Measurements from ENCODE around the gene KLF16. TPM values are rescaled to one million over a fixed set of nuclear protein-coding genes. Genes with fewer than 3 reads are reported as not detected.

KLF16 gene
- total RNA-seq, 4 donors from 2014 or later: 1.4 to 7.1 (median 5.5) TPM

- no peak for ATAC-seq
- Histone ChIP-seq H3K9me3 (no peaks in the 10 kb centered on the region), H3K4me1 (peaks cover 0 to 26% (median 16%) of the 10 kb centered on the region in 3 donors), H3K36me3 (peaks cover 0 to 26% of the 10 kb centered on the region in 2 donors), H3K27me3 (no peaks in the 10 kb centered on the region), H3K4me3 (peak within 1 kb of the TSS; percentile 38 to 60), H3K27ac (peak within 1 kb of the TSS in 3 of 4 donors; percentile 78 to 85 (median 78))
- TF ChIP-seq POLR2AphosphoS5 (IDR thresholded peaks at IDR 0.05): no peak
- TF ChIP-seq CTCF (IDR thresholded peaks at IDR 0.05): peak in 1 of 4 experiments; percentile 27
- no peak for TF ChIP-seq EP300 (IDR thresholded peaks at IDR 0.05)
- no peak for TF ChIP-seq POLR2A (IDR thresholded peaks at IDR 0.05)
- no CpG with 5 or more reads among the region's 48 CpGs for WGBS, 2 donors (ENCODE audit: low coverage in 1 of 2)
Measured at GRCh38 chr19:1811942-1812425, 51.4 kb downstream of the KLF16 start, which contains the start of gene ATP8B3. TSS of gene ATP8B3 (minus strand) at chr19:1812276. CDS start at chr19:1811736, 540 bp downstream.

- WGBS, 2 donors (ENCODE audit: low coverage in 1 of 2): 24 to 40% methylated on average over 1 to 5 of the region's 13 CpGs
- H3K36me3 ChIP-seq: peaks cover 0 to 21% of the 10 kb centered on the region in 2 donors
- ATAC-seq: no peak
- peak overlapping the region in 1 of 2 donors; percentile 60 for H3K4me3 ChIP-seq
- H3K27me3 ChIP-seq: no peaks in the 10 kb centered on the region
- H3K27ac ChIP-seq: peak overlapping the region in 3 of 4 donors; percentile 78 to 85 (median 78)
- peaks cover 0 to 26% (median 16%) of the 10 kb centered on the region in 3 donors for H3K4me1 ChIP-seq
- H3K9me3 ChIP-seq: no peaks in the 10 kb centered on the region
- no peak for TF ChIP-seq POLR2A (IDR thresholded peaks at IDR 0.05)
- peak; percentile 26 for TF ChIP-seq POLR2AphosphoS5 (IDR thresholded peaks at IDR 0.05)
- no peak for TF ChIP-seq CTCF (IDR thresholded peaks at IDR 0.05)
- TF ChIP-seq EP300 (IDR thresholded peaks at IDR 0.05): no peak
Measured at GRCh38 chr19:1811472-1811894, 51.9 kb downstream of the KLF16 start.

GRCh38 chr19:1810439-1811160, 52.8 kb downstream of the KLF16 start:
- Histone ChIP-seq H3K4me1 (peaks cover 0 to 26% (median 16%) of the 10 kb centered on the region in 3 donors), H3K36me3 (peaks cover 0 to 13% of the 10 kb centered on the region in 2 donors), H3K9me3 (no peaks in the 10 kb centered on the region), H3K27ac (peak overlapping the region in 3 of 4 donors; percentile 78 to 85 (median 78)), H3K4me3 (no peak overlapping the region), H3K27me3 (no peaks in the 10 kb centered on the region)
- no peak for ATAC-seq
- WGBS, 2 donors (ENCODE audit: low coverage in 1 of 2): 84 to 100% methylated on average over 1 to 10 of the region's 19 CpGs
- no peak for TF ChIP-seq CTCF (IDR thresholded peaks at IDR 0.05)
- no peak for TF ChIP-seq EP300 (IDR thresholded peaks at IDR 0.05)
- TF ChIP-seq POLR2AphosphoS5 (IDR thresholded peaks at IDR 0.05): no peak

GRCh38 chr19:1809678-1810077, 53.7 kb downstream of the KLF16 start:
- no peak overlapping the region for H3K4me3 ChIP-seq
- no peak for TF ChIP-seq EP300 (IDR thresholded peaks at IDR 0.05)
- no peak for TF ChIP-seq POLR2AphosphoS5 (IDR thresholded peaks at IDR 0.05)
- no peak for TF ChIP-seq CTCF (IDR thresholded peaks at IDR 0.05)
- no peak for TF ChIP-seq POLR2A (IDR thresholded peaks at IDR 0.05)
- H3K27me3 ChIP-seq: no peaks in the 10 kb centered on the region
- H3K36me3 ChIP-seq: peaks cover 0 to 3% of the 10 kb centered on the region in 2 donors
- H3K27ac ChIP-seq: no peak overlapping the region
- WGBS, 2 donors (ENCODE audit: low coverage in 1 of 2): 79% methylated on average over 3 of the region's 18 CpGs; no CpG with 5 or more reads in 1 of the 2 donors
- peaks cover 0 to 26% (median 16%) of the 10 kb centered on the region in 3 donors for H3K4me1 ChIP-seq
- no peaks in the 10 kb centered on the region for H3K9me3 ChIP-seq
- no peak for ATAC-seq

All from gastroesophageal sphincter (tissue), 4 donors.